Neural progenitor cell (in vitro differentiated cells): ENCODE data around the gene PITPNC1. TPM values are rescaled to one million over a fixed set of nuclear protein-coding genes. Genes with fewer than 3 reads are reported as not detected.
A peak's percentile ranks its signal among the peaks of the same experiment; 100 is the strongest.

Source experiments
- DNase-seq: peaks from one replicate; pipeline ENCODE4 v3.0.0-alpha.2; 2016; ENCODE audit warnings: low spot score
- H2AFZ ChIP-seq: fragments of 200-600 bp; sonication (generic); replicated peaks from 2 replicates; pipeline ENCODE4 v1.6.1; 2016; ENCODE audit warnings: antibody characterized with exemption
- H3F3A ChIP-seq: fragments of 200-600 bp; sonication (generic); 2 replicates; pipeline ENCODE4 v1.6.1; 2016; ENCODE audit warnings: antibody characterized with exemption, low read depth
- H3K27ac ChIP-seq: fragments of 200-600 bp; sonication (generic); 2 replicates; pipeline ENCODE4 v1.5.1; 2016; ENCODE audit warnings: mild to moderate bottlenecking
- H3K27me3 ChIP-seq: fragments of 200-600 bp; sonication (generic); 2 replicates; pipeline ENCODE4 v1.6.1; 2016; ENCODE audit warnings: mild to moderate bottlenecking, moderate library complexity
- H3K36me3 ChIP-seq: fragments of 200-600 bp; sonication (generic); 2 replicates; pipeline ENCODE4 v1.5.1; 2016
- H3K4me1 ChIP-seq: fragments of 200-600 bp; sonication (generic); 2 replicates; pipeline ENCODE4 v1.6.1; 2016; ENCODE audit warnings: mixed run types
- H3K4me2 ChIP-seq: fragments of 200-600 bp; sonication (generic); 2 replicates; pipeline ENCODE4 v1.6.1; 2016
- H3K4me3 ChIP-seq: fragments of 200-600 bp; sonication (generic); 2 replicates; pipeline ENCODE4 v1.5.1; 2016
- H3K79me2 ChIP-seq: fragments of 200-600 bp; sonication (generic); 2 replicates; pipeline ENCODE4 v1.6.1; 2016; ENCODE audit warnings: low read depth
- H3K9ac ChIP-seq: fragments of 200-600 bp; sonication (generic); 2 replicates; pipeline ENCODE4 v1.6.1; 2016
- H3K9me3 ChIP-seq: fragments of 200-600 bp; sonication (generic); 2 replicates; pipeline ENCODE4 v1.5.1; 2016; ENCODE audit warnings: low read depth
- H4K20me1 ChIP-seq: fragments of 200-600 bp; sonication (generic); 2 replicates; pipeline ENCODE4 v1.6.1; 2016; ENCODE audit warnings: low read depth
- H3K27ac Mint-ChIP-seq: 3 replicates; pipeline ENCODE4 v1.8.0; 2021; ENCODE audit warnings: mixed read lengths
- H3K27me3 Mint-ChIP-seq: 2 replicates; pipeline ENCODE4 v1.8.0; 2022; ENCODE audit warnings: low read depth, mild to moderate bottlenecking, inconsistent platforms, moderate library complexity, mixed read lengths; ENCODE audit not compliant: insufficient read depth
- H3K36me3 Mint-ChIP-seq: 3 replicates; pipeline ENCODE4 v1.8.0; 2021; ENCODE audit warnings: mixed read lengths
- H3K4me1 Mint-ChIP-seq: 3 replicates; pipeline ENCODE4 v1.8.0; 2021; ENCODE audit warnings: mixed read lengths
- H3K4me3 Mint-ChIP-seq: 3 replicates; pipeline ENCODE4 v1.8.0; 2021; ENCODE audit warnings: mild to moderate bottlenecking, moderate library complexity, mixed read lengths
- H3K9me3 Mint-ChIP-seq: 3 replicates; pipeline ENCODE4 v1.8.0; 2020; ENCODE audit warnings: mixed read lengths
- CTCF ChIP-seq: fragments of 200-600 bp; sonication (generic); IDR thresholded peaks from 2 replicates; pipeline ENCODE4 v1.5.1; 2017; ENCODE audit warnings: antibody characterized with exemption, mild to moderate bottlenecking
- EZH2 ChIP-seq: fragments of 200-600 bp; sonication (generic); IDR thresholded peaks from 2 replicates; pipeline ENCODE4 v1.6.1; 2017; ENCODE audit warnings: antibody characterized with exemption, mild to moderate bottlenecking, moderate library complexity
- EZH2phosphoT487 ChIP-seq: fragments of 200-600 bp; sonication (generic); IDR thresholded peaks from 2 replicates; pipeline ENCODE4 v1.6.1; 2017; ENCODE audit warnings: antibody characterized with exemption
- total RNA-seq: library from RNA; depleted of rRNA; stranded (reverse); fragments of >200 nt; gene quantifications from 2 replicates; pipeline ENCODE4 v1.2.3, GENCODE V29; 2015; ENCODE audit warnings: low replicate concordance

Gene PITPNC1
- total RNA-seq, 1 donor from 2014 or later = 8.1 TPM

- Mint-ChIP-seq H3K4me3 (no peak overlapping the region), H3K36me3 (peaks cover 2% of the 10 kb centered on the region), H3K27me3 (peaks cover 9% of the 10 kb centered on the region), H3K4me1 (peaks cover 26% of the 10 kb centered on the region), H3K9me3 (no peaks in the 10 kb centered on the region), H3K27ac (peak overlapping the region; percentile 17)
- H3K27ac ChIP-seq = no peak overlapping the region
- H3K9me3 ChIP-seq = no peaks in the 10 kb centered on the region
- peaks cover 11% of the 10 kb centered on the region for H3K4me1 ChIP-seq
- no peak for DNase-seq
- H4K20me1 ChIP-seq = no peaks in the 10 kb centered on the region
- H3K36me3 ChIP-seq = no peaks in the 10 kb centered on the region
- H3F3A ChIP-seq = no peaks in the 10 kb centered on the region
- no peak overlapping the region for H3K4me2 ChIP-seq
- no peak overlapping the region for H2AFZ ChIP-seq
- no peak overlapping the region for H3K4me3 ChIP-seq
- H3K9ac ChIP-seq = no peak overlapping the region
- TF ChIP-seq EZH2phosphoT487 = no peak
- no peak for TF ChIP-seq CTCF
- TF ChIP-seq EZH2 = no peak
- no peaks in the 10 kb centered on the region for H3K79me2 ChIP-seq
- no peaks in the 10 kb centered on the region for H3K27me3 ChIP-seq
Observed at GRCh38 chr17:67573987-67574657, 197.0 kb downstream of the PITPNC1 start.

GRCh38 chr17:67574658-67575293 is 197.7 kb downstream of the PITPNC1 start:
- Mint-ChIP-seq H3K27ac (peak overlapping the region; percentile 17), H3K36me3 (peaks cover 2% of the 10 kb centered on the region)

GRCh38 chr17:67575325-67575724 is 198.2 kb downstream of the PITPNC1 start:
- Mint-ChIP-seq H3K4me3 (no peak overlapping the region), H3K9me3 (no peaks in the 10 kb centered on the region), H3K36me3 (peaks cover 4% of the 10 kb centered on the region), H3K27me3 (peaks cover 9% of the 10 kb centered on the region), H3K4me1 (peaks cover 17% of the 10 kb centered on the region), H3K27ac (no peak overlapping the region)
- DNase-seq = no peak
- no peak overlapping the region for H2AFZ ChIP-seq
- no peaks in the 10 kb centered on the region for H3F3A ChIP-seq
- peaks cover 11% of the 10 kb centered on the region for H3K4me1 ChIP-seq
- H3K9ac ChIP-seq = no peak overlapping the region
- no peaks in the 10 kb centered on the region for H3K79me2 ChIP-seq
- no peaks in the 10 kb centered on the region for H3K9me3 ChIP-seq
- H4K20me1 ChIP-seq = no peaks in the 10 kb centered on the region
- H3K36me3 ChIP-seq = no peaks in the 10 kb centered on the region
- no peak for TF ChIP-seq CTCF
- no peak for TF ChIP-seq EZH2
- no peak overlapping the region for H3K4me3 ChIP-seq
- H3K27ac ChIP-seq = no peak overlapping the region
- H3K27me3 ChIP-seq = no peaks in the 10 kb centered on the region
- no peak overlapping the region for H3K4me2 ChIP-seq

More at GRCh38 chr17:67574658-67575293, 197.7 kb downstream of the PITPNC1 start:
- Histone ChIP-seq H3K27ac (no peak overlapping the region), H3K4me2 (no peak overlapping the region), H3K79me2 (no peaks in the 10 kb centered on the region), H3K4me1 (peaks cover 11% of the 10 kb centered on the region), H3F3A (no peaks in the 10 kb centered on the region), H4K20me1 (no peaks in the 10 kb centered on the region), H2AFZ (no peak overlapping the region), H3K9me3 (no peaks in the 10 kb centered on the region), H3K36me3 (no peaks in the 10 kb centered on the region), H3K9ac (no peak overlapping the region), H3K27me3 (no peaks in the 10 kb centered on the region), H3K4me3 (no peak overlapping the region)
- Mint-ChIP-seq H3K4me3 (no peak overlapping the region), H3K9me3 (no peaks in the 10 kb centered on the region), H3K27me3 (peaks cover 9% of the 10 kb centered on the region), H3K4me1 (peaks cover 19% of the 10 kb centered on the region)
- DNase-seq = no peak
- TF ChIP-seq EZH2phosphoT487 (no peak), CTCF (no peak), EZH2 (no peak)
